ENCODE results near the gene SAMD13. TPM values are rescaled to one million over a fixed set of nuclear protein-coding genes. Genes with fewer than 3 reads are reported as not detected.

Gene SAMD13
- total and polyA plus RNA-seq, 2 donors (not counting 1 experiment from before 2014, with no cell fraction given) = 0.42 TPM; not detected in 1

- no peaks in the 10 kb centered on the region for H3K9me3 Mint-ChIP-seq (ENCODE audit: insufficient read depth)
- Histone ChIP-seq H3K27ac (ENCODE audit: low read length in 2 of 2) (no peak overlapping the region), H3K9me3 (ENCODE audit: control extremely low read depth in 1 of 3, control insufficient read depth in 2 of 3, insufficient read depth in 1 of 3, low read length in 2 of 3) (no peaks in the 10 kb centered on the region), H3K4me3 (ENCODE audit: control extremely low read depth in 1 of 5, extremely low read depth in 1 of 5, insufficient read depth in 1 of 5, low read depth in 2 of 5, low read length in 4 of 5) (no peak overlapping the region), H3K4me2 (replicated peaks; ENCODE audit: low read depth, low read length, poor library complexity, severe bottlenecking) (no peak overlapping the region), H3K27me3 (replicated peaks in 1 of 4; ENCODE audit: control extremely low read depth in 1 of 4, control insufficient read depth in 3 of 4, insufficient read depth in 4 of 4, low read length in 3 of 4) (no peaks in the 10 kb centered on the region), H4K20me1 (ENCODE audit: control insufficient read depth, insufficient read depth, low read length, poor library complexity, severe bottlenecking) (no peaks in the 10 kb centered on the region), H3K36me3 (replicated peaks in 1 of 2; ENCODE audit: control extremely low read depth in 1 of 2, control insufficient read depth in 1 of 2, extremely low read depth in 1 of 2, insufficient read depth in 2 of 2, low read length in 1 of 2) (no peaks in the 10 kb centered on the region), H2AFZ (ENCODE audit: insufficient read depth, low read depth, low read length, poor library complexity, severe bottlenecking) (no peak overlapping the region), H3K9ac (ENCODE audit: low read length) (no peak overlapping the region), H3K79me2 (ENCODE audit: control insufficient read depth, insufficient read depth, low read length) (no peaks in the 10 kb centered on the region), H3K4me1 (ENCODE audit: control insufficient read depth in 2 of 2, insufficient read depth in 2 of 2, low read length in 2 of 2) (no peaks in the 10 kb centered on the region)
- DNase-seq (no peak), ATAC-seq (ENCODE audit: low read depth) (no peak)
- H3K27ac Mint-ChIP-seq = no peak overlapping the region
- POLR2A ChIA-PET = no interaction called here
- intact Hi-C loops (cut with micrococcal nuclease) = no loop called here
- WGBS (ENCODE audit: insufficient coverage) = no CpG with 5 or more reads among the region's 3 CpGs
- H3K27me3 Mint-ChIP-seq = no peaks in the 10 kb centered on the region
- no peak overlapping the region for H3K4me3 Mint-ChIP-seq
- no peaks in the 10 kb centered on the region for H3K4me1 Mint-ChIP-seq
- TF ChIP-seq, protein P1, sequence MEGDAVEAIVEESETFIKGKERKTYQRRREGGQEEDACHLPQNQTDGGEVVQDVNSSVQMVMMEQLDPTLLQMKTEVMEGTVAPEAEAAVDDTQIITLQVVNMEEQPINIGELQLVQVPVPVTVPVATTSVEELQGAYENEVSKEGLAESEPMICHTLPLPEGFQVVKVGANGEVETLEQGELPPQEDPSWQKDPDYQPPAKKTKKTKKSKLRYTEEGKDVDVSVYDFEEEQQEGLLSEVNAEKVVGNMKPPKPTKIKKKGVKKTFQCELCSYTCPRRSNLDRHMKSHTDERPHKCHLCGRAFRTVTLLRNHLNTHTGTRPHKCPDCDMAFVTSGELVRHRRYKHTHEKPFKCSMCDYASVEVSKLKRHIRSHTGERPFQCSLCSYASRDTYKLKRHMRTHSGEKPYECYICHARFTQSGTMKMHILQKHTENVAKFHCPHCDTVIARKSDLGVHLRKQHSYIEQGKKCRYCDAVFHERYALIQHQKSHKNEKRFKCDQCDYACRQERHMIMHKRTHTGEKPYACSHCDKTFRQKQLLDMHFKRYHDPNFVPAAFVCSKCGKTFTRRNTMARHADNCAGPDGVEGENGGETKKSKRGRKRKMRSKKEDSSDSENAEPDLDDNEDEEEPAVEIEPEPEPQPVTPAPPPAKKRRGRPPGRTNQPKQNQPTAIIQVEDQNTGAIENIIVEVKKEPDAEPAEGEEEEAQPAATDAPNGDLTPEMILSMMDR (IDR thresholded peaks at IDR 0.05) = no peak
- TF ChIP-seq EZH2 (IDR thresholded peaks at IDR 0.05; ENCODE audit: borderline replicate concordance, insufficient read depth, low read depth, low read length, poor library complexity, severe bottlenecking) = no peak
- CTCF ChIA-PET = no interaction called here
Observed at GRCh38 chr1:84260852-84261518, 40.5 kb upstream of the SAMD13 start.

GRCh38 chr1:84264961-84265360, 36.5 kb upstream of the SAMD13 start:
- Mint-ChIP-seq H3K27ac (no peak overlapping the region), H3K4me1 (peaks cover 2% of the 10 kb centered on the region), H3K9me3 (ENCODE audit: insufficient read depth) (no peaks in the 10 kb centered on the region), H3K4me3 (no peak overlapping the region), H3K27me3 (no peaks in the 10 kb centered on the region)
- H3K4me3 ChIP-seq (ENCODE audit: control extremely low read depth in 1 of 5, extremely low read depth in 1 of 5, insufficient read depth in 1 of 5, low read depth in 2 of 5, low read length in 4 of 5) = no peak overlapping the region
- H3K79me2 ChIP-seq (ENCODE audit: control insufficient read depth, insufficient read depth, low read length) = no peaks in the 10 kb centered on the region
- H4K20me1 ChIP-seq (ENCODE audit: control insufficient read depth, insufficient read depth, low read length, poor library complexity, severe bottlenecking) = no peaks in the 10 kb centered on the region
- no peak overlapping the region for H2AFZ ChIP-seq (ENCODE audit: insufficient read depth, low read depth, low read length, poor library complexity, severe bottlenecking)
- DNase-seq = no peak
- WGBS (ENCODE audit: insufficient coverage) = 100% methylated on average over 2 of the region's 2 CpGs
- H3K4me2 ChIP-seq (replicated peaks; ENCODE audit: low read depth, low read length, poor library complexity, severe bottlenecking) = no peak overlapping the region
- TF ChIP-seq EZH2 (IDR thresholded peaks at IDR 0.05; ENCODE audit: borderline replicate concordance, insufficient read depth, low read depth, low read length, poor library complexity, severe bottlenecking) = no peak
- ChIA-PET CTCF (no interaction called here), POLR2A (no interaction called here)
- H3K4me1 ChIP-seq (ENCODE audit: control insufficient read depth in 2 of 2, insufficient read depth in 2 of 2, low read length in 2 of 2) = no peaks in the 10 kb centered on the region
- no peak overlapping the region for H3K9ac ChIP-seq (ENCODE audit: low read length)
- ATAC-seq (ENCODE audit: low read depth) = no peak
- intact Hi-C loops (cut with micrococcal nuclease) = no loop called here
- H3K36me3 ChIP-seq (replicated peaks in 1 of 2; ENCODE audit: control extremely low read depth in 1 of 2, control insufficient read depth in 1 of 2, extremely low read depth in 1 of 2, insufficient read depth in 2 of 2, low read length in 1 of 2) = no peaks in the 10 kb centered on the region
- H3K27ac ChIP-seq (ENCODE audit: low read length in 2 of 2) = no peak overlapping the region
- no peaks in the 10 kb centered on the region for H3K27me3 ChIP-seq (replicated peaks in 1 of 4; ENCODE audit: control extremely low read depth in 1 of 4, control insufficient read depth in 3 of 4, insufficient read depth in 4 of 4, low read length in 3 of 4)
- no peaks in the 10 kb centered on the region for H3K9me3 ChIP-seq (ENCODE audit: control extremely low read depth in 1 of 3, control insufficient read depth in 2 of 3, insufficient read depth in 1 of 3, low read length in 2 of 3)

Measured in B cell (primary cell).